Gastrocnemius medialis (tissue), 4 donors: ENCODE results near the gene TMPRSS3. TPM values are rescaled to one million over a fixed set of nuclear protein-coding genes. Genes with fewer than 3 reads are reported as not detected.
A peak's percentile ranks its signal among the peaks of the same experiment; 100 is the strongest.

Source experiments
- ATAC-seq, 2 donors: fragments of 150-250 bp; one replicate each; pipeline ENCODE4 v1.9.1; 2016
- DNase-seq, 2 donors: peaks; one replicate each; pipeline ENCODE4 v3.0.0-alpha.2; 2019
- H3K27ac ChIP-seq, 4 donors: fragments of 200-600 bp; sonication (generic); 1 replicate in 1 of 4; 2 replicates in 3 of 4; pipeline ENCODE4 v1.5.1; 2016 to 2018; ENCODE audit warnings: mild to moderate bottlenecking in 2 of 4, moderate library complexity in 1 of 4
- H3K27me3 ChIP-seq, 3 donors: fragments of 200-600 bp; sonication (generic) in 2 of 3; 1 replicate in 1 of 3; 2 replicates in 2 of 3; pipeline versions ENCODE4 v1.5.1 to v1.6.0; 2016 to 2019; ENCODE audit warnings: mild to moderate bottlenecking in 1 of 3, moderate library complexity in 1 of 3
- H3K36me3 ChIP-seq, 2 donors: fragments of 200-600 bp; sonication (generic) in 1 of 2; one replicate each; pipeline ENCODE4 v1.5.1; 2017 to 2018
- H3K4me1 ChIP-seq, 2 donors: fragments of 200-600 bp; sonication (generic) in 1 of 2; one replicate each; pipeline ENCODE4 v1.5.1; 2016 to 2017; ENCODE audit warnings: mild to moderate bottlenecking in 2 of 2
- H3K4me3 ChIP-seq, 4 donors: fragments of 200-600 bp; sonication (generic) in 3 of 4; 1 replicate in 1 of 4; 2 replicates in 3 of 4; pipeline ENCODE4 v1.5.1; 2016 to 2019; ENCODE audit warnings: mild to moderate bottlenecking in 2 of 4
- H3K9me3 ChIP-seq, 3 donors: fragments of 200-600 bp; sonication (generic) in 2 of 3; 1 replicate in 1 of 3; 2 replicates in 2 of 3; pipeline ENCODE4 v1.5.1; 2016 to 2019
- CTCF ChIP-seq, 5 experiments: fragments of 450-650 bp in 3 of 5; fragments of 200-600 bp in 2 of 5; sonication (generic) in 2 of 5; IDR thresholded peaks in 4 of 5; conservative IDR thresholded peaks in 1 of 5; 1 replicate in 4 of 5; 2 replicates in 1 of 5; pipeline ENCODE4 v1.5.1; 2016 to 2019; ENCODE audit warnings: antibody characterized with exemption in 5 of 5, mild to moderate bottlenecking in 3 of 5, moderate library complexity in 3 of 5
- POLR2A ChIP-seq, 2 donors: fragments of 450-650 bp; IDR thresholded peaks; one replicate each; pipeline ENCODE4 v1.6.1; 2017; ENCODE audit warnings: antibody characterized with exemption in 2 of 2, mild to moderate bottlenecking in 2 of 2, moderate library complexity in 2 of 2
- in situ Hi-C, 4 donors: fragments of 200-750 bp; cut with MboI; loops; one replicate each; pipeline versions ENCODE4 v1.15.0 to v1.8.0; 2017; ENCODE audit warnings: low sequenced_read_pairs in 4 of 4
- intact Hi-C: fragments of 100-400 bp; cut with DNase I; formaldehyde crosslinking; loops from one replicate; pipeline ENCODE4 v1.15.1; 2023; ENCODE audit warnings: low total_unique reads
- total RNA-seq, 4 donors: library from RNA; depleted of rRNA; stranded (reverse); fragments of >200 nt; gene quantifications; one replicate each; pipeline versions ENCODE4 v1.1.0 to v1.2.3, GENCODE V29; 2016

TMPRSS3 gene
- total RNA-seq, 4 donors from 2014 or later, result not detected

GRCh38 chr21:42381347-42381984 is 14.4 kb downstream of the TMPRSS3 start:
- TF ChIP-seq POLR2A (IDR thresholded peaks at IDR 0.05), result no peak
- TF ChIP-seq CTCF (IDR thresholded peaks at IDR 0.05 in 4 of 5, conservative IDR thresholded peaks at IDR 0.05 in 1 of 5), result peak in 2 of 5 experiments; percentile 15 to 42
- no peak overlapping the region for H3K4me3 ChIP-seq
- in situ Hi-C loops (no loop called here), intact Hi-C loops (no loop called here)
- no peak for DNase-seq
- no peaks in the 10 kb centered on the region for H3K9me3 ChIP-seq
- H3K4me1 ChIP-seq, result no peaks in the 10 kb centered on the region
- no peak for ATAC-seq
- H3K27me3 ChIP-seq, result peaks cover 0 to 3% (median 3%) of the 10 kb centered on the region in 3 donors
- no peak overlapping the region for H3K27ac ChIP-seq
- H3K36me3 ChIP-seq, result no peaks in the 10 kb centered on the region

- in situ Hi-C loops (no loop called here), intact Hi-C loops (no loop called here)
- Histone ChIP-seq H3K9me3 (no peaks in the 10 kb centered on the region), H3K27me3 (peaks cover 0 to 11% (median 0%) of the 10 kb centered on the region in 3 donors), H3K36me3 (no peaks in the 10 kb centered on the region), H3K4me1 (no peaks in the 10 kb centered on the region), H3K4me3 (no peak overlapping the region), H3K27ac (no peak overlapping the region)
- DNase-seq (no peak), ATAC-seq (no peak)
- TF ChIP-seq CTCF (IDR thresholded peaks at IDR 0.05 in 4 of 5, conservative IDR thresholded peaks at IDR 0.05 in 1 of 5) (no peak), POLR2A (IDR thresholded peaks at IDR 0.05) (no peak)
Measured at GRCh38 chr21:42379426-42380215, 16.2 kb downstream of the TMPRSS3 start.

- in situ Hi-C loops, result no loop called here
- H3K4me1 ChIP-seq, result no peaks in the 10 kb centered on the region
- no peak for DNase-seq
- no peak for ATAC-seq
- H3K27ac ChIP-seq, result no peak overlapping the region
- H3K9me3 ChIP-seq, result no peaks in the 10 kb centered on the region
- no peaks in the 10 kb centered on the region for H3K36me3 ChIP-seq
- TF ChIP-seq CTCF (IDR thresholded peaks at IDR 0.05 in 4 of 5, conservative IDR thresholded peaks at IDR 0.05 in 1 of 5) (no peak), POLR2A (IDR thresholded peaks at IDR 0.05) (no peak)
- H3K4me3 ChIP-seq, result no peak overlapping the region
- H3K27me3 ChIP-seq, result peaks cover 0 to 14% (median 0%) of the 10 kb centered on the region in 3 donors
- intact Hi-C loops, result no loop called here
Measured at GRCh38 chr21:42378418-42378817, 17.4 kb downstream of the TMPRSS3 start.

GRCh38 chr21:42377951-42378340 is 17.9 kb downstream of the TMPRSS3 start:
- DNase-seq (no peak), ATAC-seq (no peak)
- no peak overlapping the region for H3K4me3 ChIP-seq
- no peaks in the 10 kb centered on the region for H3K4me1 ChIP-seq
- peaks cover 0 to 14% (median 0%) of the 10 kb centered on the region in 3 donors for H3K27me3 ChIP-seq
- no peak for TF ChIP-seq POLR2A (IDR thresholded peaks at IDR 0.05)
- no peak for TF ChIP-seq CTCF (IDR thresholded peaks at IDR 0.05 in 4 of 5, conservative IDR thresholded peaks at IDR 0.05 in 1 of 5)
- H3K36me3 ChIP-seq, result no peaks in the 10 kb centered on the region
- intact Hi-C loops, result no loop called here
- H3K9me3 ChIP-seq, result no peaks in the 10 kb centered on the region
- no peak overlapping the region for H3K27ac ChIP-seq
- in situ Hi-C loops, result no loop called here
